ENCODE data around the gene ATP8B3. TPM values are rescaled to one million over a fixed set of nuclear protein-coding genes. Genes with fewer than 3 reads are reported as not detected.

Gene ATP8B3
- total RNA-seq, 1 donor from 2014 or later, result 0.52 TPM

DNA sequence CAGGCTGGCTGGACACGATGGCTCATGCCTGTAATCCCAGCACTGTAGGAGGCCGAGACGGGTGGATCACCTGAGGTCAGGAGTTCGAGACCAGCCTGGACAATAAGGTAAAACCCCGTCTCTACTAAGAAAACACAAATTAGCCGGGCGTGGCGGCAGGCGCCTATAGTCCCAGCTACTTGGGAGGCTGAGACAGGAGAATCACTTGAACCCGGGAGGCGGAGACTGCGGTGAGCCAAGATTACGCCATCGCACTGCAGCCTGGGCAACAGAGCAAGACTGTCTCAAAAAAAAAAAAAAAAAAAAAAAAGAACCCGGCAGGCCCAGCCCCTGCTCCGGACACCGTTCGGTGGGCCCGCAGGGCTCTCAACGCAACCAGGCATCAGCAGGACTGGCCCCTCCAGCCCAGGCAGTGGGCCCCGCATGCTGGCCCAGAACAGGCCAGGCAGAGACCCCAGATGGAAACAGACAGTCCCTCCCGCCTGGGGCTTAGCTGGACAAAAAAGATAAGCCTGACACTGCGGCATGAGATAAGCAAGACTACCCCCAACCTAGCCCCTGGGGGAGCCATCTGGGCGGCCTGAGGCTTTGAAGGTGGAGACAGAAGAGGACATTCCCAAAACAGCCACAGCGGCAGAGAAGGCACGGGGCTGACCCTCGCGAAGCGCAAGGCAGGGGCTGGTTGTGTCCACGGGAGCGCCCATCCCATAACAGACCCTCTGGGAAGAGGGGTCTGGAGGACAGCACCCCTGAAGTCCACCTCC, 24.6 kb upstream of the ATP8B3 start:
- no peak overlapping the region for H3K4me3 ChIP-seq (ENCODE audit: low read length in 3 of 3)
- H3K4me1 ChIP-seq (ENCODE audit: control insufficient read depth in 3 of 3, insufficient read depth in 3 of 3, low read length in 3 of 3), result peaks cover 14 to 34% (median 29%) of the 10 kb centered on the region in 3 donors
- H3K9me3 ChIP-seq (ENCODE audit: control insufficient read depth in 3 of 3, low read length in 3 of 3), result no peaks in the 10 kb centered on the region
- no peaks in the 10 kb centered on the region for H3K27me3 ChIP-seq (ENCODE audit: control insufficient read depth in 3 of 3, insufficient read depth in 3 of 3, low read length in 3 of 3)
- H3K9ac ChIP-seq (ENCODE audit: low read depth in 1 of 3, low read length in 3 of 3), result no peak overlapping the region
- H3K27ac ChIP-seq (ENCODE audit: low read depth, low read length), result no peak overlapping the region
- H3K36me3 ChIP-seq (ENCODE audit: control insufficient read depth in 3 of 3, insufficient read depth in 3 of 3, low read length in 3 of 3), result peaks cover 0 to 3% (median 0%) of the 10 kb centered on the region in 3 donors

DNA sequence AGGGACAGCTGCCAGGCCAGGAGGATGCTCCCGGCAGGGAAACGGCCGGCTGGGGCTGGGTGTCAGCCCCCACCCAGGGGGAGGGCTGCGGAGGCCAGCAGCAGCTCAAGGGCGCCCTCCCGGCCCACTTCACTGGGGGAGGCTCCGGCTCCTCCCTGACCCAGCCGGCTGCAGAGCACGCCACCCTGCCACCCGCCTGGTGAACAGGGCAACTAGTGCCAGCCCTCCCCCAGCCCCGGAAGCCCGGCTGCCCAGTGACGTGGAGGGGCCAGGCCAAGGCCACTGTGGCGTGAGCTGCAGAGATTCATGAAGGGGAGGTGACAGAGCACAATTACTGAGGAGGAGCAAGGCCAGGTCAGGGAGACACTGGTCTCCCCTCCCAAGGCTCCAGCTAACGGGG, 21.5 kb upstream of the ATP8B3 start:
- H3K4me1 ChIP-seq (ENCODE audit: control insufficient read depth in 3 of 3, insufficient read depth in 3 of 3, low read length in 3 of 3), result peaks cover 6 to 16% (median 14%) of the 10 kb centered on the region in 3 donors
- peaks cover 0 to 11% (median 7%) of the 10 kb centered on the region in 3 donors for H3K36me3 ChIP-seq (ENCODE audit: control insufficient read depth in 3 of 3, insufficient read depth in 3 of 3, low read length in 3 of 3)
- H3K9me3 ChIP-seq (ENCODE audit: control insufficient read depth in 3 of 3, low read length in 3 of 3), result no peaks in the 10 kb centered on the region
- H3K9ac ChIP-seq (ENCODE audit: low read depth in 1 of 3, low read length in 3 of 3), result no peak overlapping the region
- no peaks in the 10 kb centered on the region for H3K27me3 ChIP-seq (ENCODE audit: control insufficient read depth in 3 of 3, insufficient read depth in 3 of 3, low read length in 3 of 3)
- no peak overlapping the region for H3K4me3 ChIP-seq (ENCODE audit: low read length in 3 of 3)
- no peak overlapping the region for H3K27ac ChIP-seq (ENCODE audit: low read depth, low read length)

DNA sequence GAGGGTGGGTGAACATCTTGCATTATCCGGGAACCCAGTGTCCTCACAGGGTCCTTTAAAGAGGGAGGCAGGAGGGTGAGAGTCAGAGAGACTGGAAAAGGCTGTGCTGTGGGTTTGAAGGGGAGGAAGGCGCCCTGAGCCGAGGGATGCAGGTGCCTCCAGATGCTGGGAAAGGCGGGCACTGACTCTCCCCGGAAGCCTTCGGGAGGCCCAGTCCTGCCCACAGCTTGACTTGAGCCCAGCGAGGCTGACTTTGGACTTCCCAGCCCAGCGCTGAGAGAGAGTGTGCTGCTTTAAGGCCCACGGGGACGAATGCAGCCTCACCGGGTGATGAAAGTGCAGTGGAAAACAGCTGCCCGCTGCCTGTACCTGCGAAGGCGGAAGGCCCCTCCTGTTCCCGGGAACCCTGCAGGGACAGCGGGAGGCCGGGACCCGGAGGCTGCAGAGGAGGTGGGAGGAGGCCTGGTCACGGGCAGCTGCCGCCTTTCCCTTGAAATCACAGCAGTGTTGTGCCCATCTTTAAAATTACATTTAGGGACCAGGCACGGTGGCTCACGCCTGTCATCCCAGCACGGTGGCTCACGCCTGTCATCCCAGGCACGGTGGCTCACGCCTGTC, 20.1 kb upstream of the ATP8B3 start:
- Histone ChIP-seq H3K9ac (ENCODE audit: low read depth in 1 of 3, low read length in 3 of 3) (no peak overlapping the region), H3K9me3 (ENCODE audit: control insufficient read depth in 3 of 3, low read length in 3 of 3) (no peaks in the 10 kb centered on the region), H3K4me3 (ENCODE audit: low read length in 3 of 3) (no peak overlapping the region), H3K27ac (ENCODE audit: low read depth, low read length) (no peak overlapping the region), H3K27me3 (ENCODE audit: control insufficient read depth in 3 of 3, insufficient read depth in 3 of 3, low read length in 3 of 3) (no peaks in the 10 kb centered on the region), H3K36me3 (ENCODE audit: control insufficient read depth in 3 of 3, insufficient read depth in 3 of 3, low read length in 3 of 3) (peaks cover 0 to 11% (median 10%) of the 10 kb centered on the region in 3 donors), H3K4me1 (ENCODE audit: control insufficient read depth in 3 of 3, insufficient read depth in 3 of 3, low read length in 3 of 3) (peaks cover 0 to 8% (median 6%) of the 10 kb centered on the region in 3 donors)

DNA sequence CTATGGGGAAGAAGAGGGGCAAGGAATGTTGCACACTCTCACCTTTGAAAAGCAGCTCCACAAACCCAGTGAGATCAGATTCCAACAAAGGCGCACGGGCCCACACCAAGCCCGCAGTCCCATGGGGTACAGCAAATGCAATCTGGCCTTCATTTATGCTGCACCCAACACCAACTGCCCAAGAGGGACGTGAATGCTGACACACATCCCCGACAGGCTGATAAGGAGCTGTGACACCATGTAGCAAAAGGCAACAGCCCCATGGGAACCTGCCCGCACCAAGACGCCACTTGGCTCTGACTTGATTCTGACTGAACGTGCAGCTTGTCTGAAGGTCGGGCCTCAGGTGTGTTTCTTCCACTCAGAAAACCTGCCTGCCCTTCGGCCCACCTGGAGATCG, 18.9 kb upstream of the ATP8B3 start:
- peaks cover under 1 to 9% (median 9%) of the 10 kb centered on the region in 3 donors for H3K4me1 ChIP-seq (ENCODE audit: control insufficient read depth in 3 of 3, insufficient read depth in 3 of 3, low read length in 3 of 3)
- H3K36me3 ChIP-seq (ENCODE audit: control insufficient read depth in 3 of 3, insufficient read depth in 3 of 3, low read length in 3 of 3), result peaks cover 3 to 11% (median 10%) of the 10 kb centered on the region in 3 donors
- peak overlapping the region in 1 of 3 donors; percentile 25 for H3K9ac ChIP-seq (ENCODE audit: low read depth in 1 of 3, low read length in 3 of 3)
- no peak overlapping the region for H3K27ac ChIP-seq (ENCODE audit: low read depth, low read length)
- no peaks in the 10 kb centered on the region for H3K27me3 ChIP-seq (ENCODE audit: control insufficient read depth in 3 of 3, insufficient read depth in 3 of 3, low read length in 3 of 3)
- no peaks in the 10 kb centered on the region for H3K9me3 ChIP-seq (ENCODE audit: control insufficient read depth in 3 of 3, low read length in 3 of 3)
- H3K4me3 ChIP-seq (ENCODE audit: low read length in 3 of 3), result no peak overlapping the region

DNA sequence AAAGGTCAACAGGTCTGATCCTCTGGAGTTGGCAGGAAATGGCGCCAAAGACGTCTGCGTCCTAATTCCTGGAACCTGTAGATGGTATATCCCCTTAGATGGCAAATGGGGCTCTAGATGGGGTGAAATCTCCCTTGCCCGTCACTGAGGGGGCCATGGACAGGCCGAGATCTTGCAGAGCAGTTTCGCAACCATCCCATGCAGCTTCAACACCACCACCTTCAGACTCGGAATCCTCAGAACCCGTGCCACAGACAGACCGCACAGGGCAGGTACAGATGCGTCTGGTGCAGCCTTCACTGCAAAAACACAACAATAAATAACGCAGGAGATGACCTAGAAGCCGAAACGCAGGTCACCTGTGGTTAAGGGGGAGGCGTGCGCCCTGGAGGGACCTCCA, 18.5 kb upstream of the ATP8B3 start:
- Histone ChIP-seq H3K36me3 (ENCODE audit: control insufficient read depth in 3 of 3, insufficient read depth in 3 of 3, low read length in 3 of 3) (peaks cover 3 to 11% (median 10%) of the 10 kb centered on the region in 3 donors), H3K4me3 (ENCODE audit: low read length in 3 of 3) (no peak overlapping the region), H3K27ac (ENCODE audit: low read depth, low read length) (no peak overlapping the region), H3K4me1 (ENCODE audit: control insufficient read depth in 3 of 3, insufficient read depth in 3 of 3, low read length in 3 of 3) (peaks cover 4 to 13% (median 11%) of the 10 kb centered on the region in 3 donors), H3K27me3 (ENCODE audit: control insufficient read depth in 3 of 3, insufficient read depth in 3 of 3, low read length in 3 of 3) (no peaks in the 10 kb centered on the region), H3K9me3 (ENCODE audit: control insufficient read depth in 3 of 3, low read length in 3 of 3) (no peaks in the 10 kb centered on the region), H3K9ac (ENCODE audit: low read depth in 1 of 3, low read length in 3 of 3) (no peak overlapping the region)

DNA sequence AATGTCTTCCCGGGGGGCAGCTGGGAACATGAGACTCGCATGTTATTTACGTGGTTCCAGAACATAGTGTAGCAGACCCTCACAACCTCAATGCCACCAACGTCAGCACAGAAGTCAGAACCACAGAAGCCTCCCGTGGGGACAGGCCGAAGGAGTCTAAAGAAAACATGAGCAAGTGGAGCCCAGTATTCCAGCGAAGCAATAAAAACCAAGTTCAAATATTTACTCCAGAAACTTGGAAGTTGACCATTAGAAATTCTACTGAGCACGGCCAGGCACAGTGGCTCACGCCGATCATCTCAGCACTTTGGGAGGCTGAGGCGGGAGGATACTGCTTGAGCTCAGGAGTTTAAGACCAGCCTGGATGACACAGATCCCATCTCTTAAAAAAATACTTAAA, 17.9 kb upstream of the ATP8B3 start:
- Histone ChIP-seq H3K9me3 (ENCODE audit: control insufficient read depth in 3 of 3, low read length in 3 of 3) (no peaks in the 10 kb centered on the region), H3K9ac (ENCODE audit: low read depth in 1 of 3, low read length in 3 of 3) (no peak overlapping the region), H3K4me3 (ENCODE audit: low read length in 3 of 3) (no peak overlapping the region), H3K4me1 (ENCODE audit: control insufficient read depth in 3 of 3, insufficient read depth in 3 of 3, low read length in 3 of 3) (peaks cover 4 to 13% (median 11%) of the 10 kb centered on the region in 3 donors), H3K27ac (ENCODE audit: low read depth, low read length) (no peak overlapping the region), H3K27me3 (ENCODE audit: control insufficient read depth in 3 of 3, insufficient read depth in 3 of 3, low read length in 3 of 3) (no peaks in the 10 kb centered on the region), H3K36me3 (ENCODE audit: control insufficient read depth in 3 of 3, insufficient read depth in 3 of 3, low read length in 3 of 3) (peaks cover 3 to 11% (median 10%) of the 10 kb centered on the region in 3 donors)

DNA sequence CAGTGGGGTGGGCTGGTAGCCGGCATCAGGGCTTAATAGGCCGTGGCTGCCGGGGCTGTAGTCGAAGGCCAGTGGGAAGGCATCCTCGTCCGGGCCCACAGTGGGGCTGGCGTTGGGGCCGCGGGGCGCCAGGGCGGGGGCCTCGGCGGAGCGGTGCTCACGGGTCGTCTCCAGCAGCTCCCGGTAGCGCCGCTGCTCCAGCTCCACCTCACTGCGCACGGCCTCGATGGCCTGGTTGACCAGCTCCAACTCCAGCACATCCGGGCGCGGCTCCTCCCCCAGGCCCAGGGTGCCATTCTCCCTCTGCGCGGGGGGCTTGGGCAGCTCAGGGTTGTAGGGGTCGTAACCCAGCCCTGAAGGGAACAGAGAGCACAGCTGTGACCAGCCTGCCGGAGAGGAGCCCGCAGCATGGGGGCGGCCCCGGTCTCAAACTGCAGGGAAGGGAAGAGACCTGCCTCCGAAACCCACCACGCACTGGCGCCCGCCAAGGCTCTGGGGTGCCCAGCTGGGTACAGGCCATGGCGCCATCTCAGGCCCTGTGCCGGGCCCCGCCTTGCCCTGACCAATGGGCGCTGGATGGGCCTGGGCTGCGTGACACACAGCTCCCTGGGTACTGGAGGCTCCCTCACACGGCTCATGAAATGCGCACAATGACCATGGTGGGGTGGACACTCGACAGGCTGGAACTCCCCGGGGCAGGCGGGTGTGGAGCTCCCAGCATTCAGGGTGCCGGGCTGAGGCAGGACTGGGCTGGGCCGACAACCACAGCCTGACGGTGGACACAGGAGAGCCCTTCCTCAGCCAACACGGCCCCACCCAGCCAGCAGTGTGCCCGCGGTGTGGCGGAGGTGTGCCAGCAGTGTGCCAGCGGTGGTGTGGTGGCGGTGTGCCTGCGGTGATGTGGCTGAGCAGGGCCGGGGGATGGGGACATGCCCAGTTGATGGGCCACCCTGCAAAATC, 16.5 kb upstream of the ATP8B3 start:
- no peaks in the 10 kb centered on the region for H3K9me3 ChIP-seq (ENCODE audit: control insufficient read depth in 3 of 3, low read length in 3 of 3)
- no peak overlapping the region for H3K27ac ChIP-seq (ENCODE audit: low read depth, low read length)
- no peak overlapping the region for H3K9ac ChIP-seq (ENCODE audit: low read depth in 1 of 3, low read length in 3 of 3)
- no peaks in the 10 kb centered on the region for H3K27me3 ChIP-seq (ENCODE audit: control insufficient read depth in 3 of 3, insufficient read depth in 3 of 3, low read length in 3 of 3)
- H3K4me1 ChIP-seq (ENCODE audit: control insufficient read depth in 3 of 3, insufficient read depth in 3 of 3, low read length in 3 of 3), result peaks cover 4 to 13% (median 8%) of the 10 kb centered on the region in 3 donors
- H3K36me3 ChIP-seq (ENCODE audit: control insufficient read depth in 3 of 3, insufficient read depth in 3 of 3, low read length in 3 of 3), result peaks cover 9 to 20% (median 17%) of the 10 kb centered on the region in 3 donors
- H3K4me3 ChIP-seq (ENCODE audit: low read length in 3 of 3), result no peak overlapping the region

DNA sequence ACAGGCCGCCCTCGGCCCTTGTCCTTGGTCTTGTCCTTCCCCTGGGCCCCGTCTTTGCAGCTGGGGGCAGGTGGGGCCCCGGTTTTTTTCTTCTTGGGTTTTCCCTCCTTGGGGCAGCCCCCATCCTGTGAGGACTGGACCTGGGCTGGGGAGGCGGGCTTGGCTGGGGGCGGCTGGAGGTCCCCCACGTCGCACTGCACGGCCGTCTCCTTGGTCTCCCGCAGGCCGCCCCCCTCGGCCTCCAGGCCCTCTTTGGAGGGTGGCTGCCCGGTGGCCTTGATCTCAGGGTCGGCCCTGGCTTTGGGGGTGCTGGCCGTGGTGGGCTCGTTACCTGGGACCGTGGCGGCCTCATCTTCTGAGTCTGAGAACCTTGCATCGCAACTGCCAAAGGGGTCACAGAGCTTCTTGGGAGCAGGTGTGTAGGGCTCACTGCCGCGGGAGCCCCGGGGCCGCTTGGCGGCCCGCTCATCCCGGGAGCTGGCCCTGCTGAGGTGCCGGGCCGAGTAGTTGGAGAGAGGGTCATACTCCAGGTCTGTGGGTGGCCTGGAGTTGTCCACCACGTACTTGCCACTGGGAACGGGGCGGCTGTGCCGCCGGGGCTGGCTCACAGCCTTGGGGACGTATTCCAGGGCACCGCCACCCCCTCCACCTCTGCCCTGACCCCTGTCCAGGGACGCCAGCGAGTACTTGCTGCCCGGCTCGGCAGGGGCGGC, 15.6 kb upstream of the ATP8B3 start:
- H3K27ac ChIP-seq (ENCODE audit: low read depth, low read length), result no peak overlapping the region
- no peak overlapping the region for H3K4me3 ChIP-seq (ENCODE audit: low read length in 3 of 3)
- no peaks in the 10 kb centered on the region for H3K27me3 ChIP-seq (ENCODE audit: control insufficient read depth in 3 of 3, insufficient read depth in 3 of 3, low read length in 3 of 3)
- H3K36me3 ChIP-seq (ENCODE audit: control insufficient read depth in 3 of 3, insufficient read depth in 3 of 3, low read length in 3 of 3), result peaks cover 14 to 24% (median 23%) of the 10 kb centered on the region in 3 donors
- H3K4me1 ChIP-seq (ENCODE audit: control insufficient read depth in 3 of 3, insufficient read depth in 3 of 3, low read length in 3 of 3), result peaks cover 4 to 10% (median 8%) of the 10 kb centered on the region in 3 donors
- no peaks in the 10 kb centered on the region for H3K9me3 ChIP-seq (ENCODE audit: control insufficient read depth in 3 of 3, low read length in 3 of 3)
- H3K9ac ChIP-seq (ENCODE audit: low read depth in 1 of 3, low read length in 3 of 3), result no peak overlapping the region

Measured in skeletal muscle tissue (tissue), 4 donors.